GM08714 (cell line): ENCODE measurements around the gene RTN4RL2.

Experiments used
- H3K4me3 ChIP-seq: fragments of 200-500 bp; sonication (Bioruptor generic); 2 replicates; pipeline ENCODE4 v1.5.1; 2014; ENCODE audit warnings: mild to moderate bottlenecking, low read length, inconsistent platforms
- ZNF274 ChIP-seq: IDR thresholded peaks from 2 replicates; pipeline ENCODE4 v1.6.1; 2012; ENCODE audit warnings: mild to moderate bottlenecking, low read depth, low read length

Gene RTN4RL2

DNA sequence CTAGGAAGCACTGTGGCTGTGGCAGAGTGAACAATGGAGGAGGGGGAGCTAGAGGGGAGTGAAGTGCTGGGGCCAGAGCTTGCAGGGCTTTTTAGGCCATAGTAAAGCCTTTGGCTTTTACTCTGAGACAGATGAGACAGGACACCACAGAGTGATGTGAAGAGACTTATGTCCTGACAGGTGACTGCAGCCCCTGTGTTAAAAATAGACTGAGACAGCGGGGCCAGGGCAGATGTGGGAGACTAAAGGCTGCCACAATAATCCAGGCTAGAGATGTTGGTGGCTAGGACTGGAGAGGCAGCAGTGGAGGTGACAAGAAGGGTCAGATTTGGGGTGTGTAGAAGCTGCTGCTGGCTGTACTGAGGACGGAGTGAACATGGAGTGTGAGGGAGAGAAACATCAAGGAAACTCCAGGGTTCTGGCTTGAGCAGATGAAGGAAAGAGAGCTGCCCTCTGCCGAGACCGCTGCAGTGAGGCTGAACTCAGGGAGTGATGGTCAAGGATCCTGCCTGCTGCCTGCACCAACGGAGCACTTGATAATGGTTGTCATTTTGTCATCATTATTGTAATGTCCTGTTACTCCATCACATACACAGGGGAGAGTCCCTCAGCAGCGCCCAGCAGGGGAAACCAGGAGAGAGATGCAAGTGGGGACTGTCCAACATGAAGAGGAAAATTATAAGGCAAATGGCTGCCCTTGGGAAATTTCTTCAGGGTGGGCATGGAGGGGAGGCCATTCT lies 27.8 kb downstream of the RTN4RL2 start:
- no peak for TF ChIP-seq ZNF274
- no peak overlapping the region for H3K4me3 ChIP-seq

- no peak overlapping the region for H3K4me3 ChIP-seq
- no peak for TF ChIP-seq ZNF274
Observed at GRCh38 chr11:57490456-57491248, 30.3 kb downstream of the RTN4RL2 start.

- TF ChIP-seq ZNF274: no peak
- H3K4me3 ChIP-seq: no peak overlapping the region
Observed at GRCh38 chr11:57491371-57492061, 31.2 kb downstream of the RTN4RL2 start.

GRCh38 chr11:57493507-57494503 lies 33.5 kb downstream of the RTN4RL2 start:
- TF ChIP-seq ZNF274: no peak

GRCh38 chr11:57496109-57496820 lies 35.9 kb downstream of the RTN4RL2 start:
- H3K4me3 ChIP-seq: no peak overlapping the region
- TF ChIP-seq ZNF274: no peak

More at GRCh38 chr11:57493507-57494503, 33.5 kb downstream of the RTN4RL2 start:
- H3K4me3 ChIP-seq: no peak overlapping the region

GRCh38 chr11:57497303-57498247 lies 37.2 kb downstream of the RTN4RL2 start:
- no peak overlapping the region for H3K4me3 ChIP-seq
- no peak for TF ChIP-seq ZNF274

GRCh38 chr11:57498540-57498939 lies 38.2 kb downstream of the RTN4RL2 start:
- no peak for TF ChIP-seq ZNF274
- no peak overlapping the region for H3K4me3 ChIP-seq

DNA sequence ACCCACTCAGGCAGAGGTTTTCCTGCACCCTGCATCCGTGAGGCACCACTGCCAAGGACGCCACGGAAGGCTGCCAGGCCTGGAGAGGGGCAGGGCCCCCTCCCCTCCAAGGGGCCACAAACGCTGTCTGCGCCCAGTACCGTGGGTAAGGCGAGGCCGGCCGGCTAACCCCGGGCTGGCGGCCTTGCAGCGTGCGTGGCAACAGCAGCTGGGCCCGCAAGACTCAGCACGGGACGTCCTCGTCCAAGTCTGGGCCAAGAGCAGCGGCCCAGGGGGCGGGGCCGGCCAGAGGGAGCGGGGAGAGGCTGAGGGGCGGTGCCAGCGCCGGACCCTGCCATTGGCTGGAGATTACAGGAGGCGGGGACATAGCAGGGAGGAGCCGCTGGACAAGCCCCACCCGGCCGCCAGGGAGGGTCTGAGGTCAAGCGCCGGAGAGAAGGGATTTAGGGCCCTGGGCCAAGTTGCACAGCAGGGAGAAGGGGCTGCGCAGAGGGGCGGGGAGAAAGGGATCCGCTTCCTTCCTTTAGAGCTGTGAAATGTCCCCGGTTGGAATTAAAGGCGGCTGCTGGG lies 39.2 kb downstream of the RTN4RL2 start:
- H3K4me3 ChIP-seq: no peak overlapping the region
- no peak for TF ChIP-seq ZNF274

GRCh38 chr11:57499983-57500461 lies 39.7 kb downstream of the RTN4RL2 start:
- no peak for TF ChIP-seq ZNF274
- H3K4me3 ChIP-seq: no peak overlapping the region

DNA sequence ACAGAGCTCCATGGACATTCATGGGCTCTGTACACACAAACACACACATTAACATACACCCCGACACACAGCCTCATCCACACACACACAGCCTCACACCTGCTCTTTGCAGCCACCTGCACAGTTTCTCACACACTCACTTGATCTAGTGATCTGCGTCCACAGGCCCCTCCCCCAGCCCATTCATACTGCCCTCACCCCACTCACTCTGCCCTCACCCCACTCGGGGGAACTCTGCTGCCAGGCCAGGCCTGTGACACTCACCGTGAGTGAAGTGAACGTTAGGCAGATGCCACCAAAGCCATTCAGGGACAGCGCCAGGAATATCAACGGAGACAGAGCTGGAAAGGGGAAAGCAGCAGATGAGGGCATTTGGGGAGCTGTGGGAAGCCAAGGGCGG lies 40.2 kb downstream of the RTN4RL2 start:
- no peak overlapping the region for H3K4me3 ChIP-seq
- no peak for TF ChIP-seq ZNF274

GRCh38 chr11:57500926-57501325 lies 40.6 kb downstream of the RTN4RL2 start:
- no peak for TF ChIP-seq ZNF274
- no peak overlapping the region for H3K4me3 ChIP-seq

DNA sequence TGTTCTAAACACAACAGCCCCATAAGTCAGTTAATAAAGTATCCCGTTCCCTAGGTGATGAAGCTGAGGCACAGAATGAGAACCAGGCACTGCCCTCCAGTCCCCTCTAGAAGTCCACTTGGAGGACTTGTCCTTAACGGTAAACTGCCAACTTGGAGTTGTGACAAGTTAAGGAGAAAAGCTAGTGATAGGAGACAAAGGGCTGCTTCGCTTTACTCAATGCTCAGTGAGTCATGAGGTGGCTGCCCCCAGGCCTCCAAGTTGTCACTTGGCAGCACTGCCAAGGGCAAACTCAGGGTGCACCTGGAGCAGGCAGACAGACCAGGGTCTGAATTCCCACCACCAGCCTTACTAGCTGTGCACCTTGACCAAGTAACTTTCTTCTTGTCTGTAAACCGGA lies 41.6 kb downstream of the RTN4RL2 start:
- TF ChIP-seq ZNF274: no peak
- H3K4me3 ChIP-seq: no peak overlapping the region
